Activated CD4-positive, alpha-beta T cell treated with anti-CD3 and anti-CD28 coated beads, Interleukin-2, amount 50 U/mL, for 16 hours (primary cell): ENCODE data around the gene COMT.

Source experiments
- DNase-seq: peaks from one replicate; pipeline ENCODE4 v3.0.0-alpha.2; 2020

COMT gene

DNA sequence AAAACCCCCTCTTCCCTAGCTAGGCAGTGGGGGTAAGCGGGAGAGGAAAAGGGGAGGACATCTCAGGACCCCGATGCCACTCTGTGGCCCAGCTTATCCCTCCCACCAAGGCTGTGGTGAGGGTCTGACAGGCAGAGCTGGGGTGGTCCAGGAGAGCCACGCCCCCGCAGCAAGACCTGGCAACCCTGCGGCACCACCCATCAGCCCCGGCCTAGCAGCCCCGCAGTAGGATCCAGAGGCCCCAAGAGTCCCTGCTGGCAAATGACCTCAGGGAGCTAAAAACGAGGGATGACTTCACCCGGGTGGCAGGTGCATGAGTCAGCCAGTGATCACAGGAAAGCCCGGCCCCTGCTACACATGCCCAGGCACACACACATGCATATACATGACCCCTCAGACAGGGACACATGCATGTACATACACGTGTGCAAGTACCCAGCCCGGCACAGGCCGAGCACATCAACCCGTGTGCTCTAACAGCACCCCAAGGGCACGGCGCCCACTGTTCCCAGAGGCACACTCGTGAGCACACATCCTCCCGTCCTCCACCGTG is 42.7 kb downstream of the COMT start:
- DNase-seq: no peak

DNA sequence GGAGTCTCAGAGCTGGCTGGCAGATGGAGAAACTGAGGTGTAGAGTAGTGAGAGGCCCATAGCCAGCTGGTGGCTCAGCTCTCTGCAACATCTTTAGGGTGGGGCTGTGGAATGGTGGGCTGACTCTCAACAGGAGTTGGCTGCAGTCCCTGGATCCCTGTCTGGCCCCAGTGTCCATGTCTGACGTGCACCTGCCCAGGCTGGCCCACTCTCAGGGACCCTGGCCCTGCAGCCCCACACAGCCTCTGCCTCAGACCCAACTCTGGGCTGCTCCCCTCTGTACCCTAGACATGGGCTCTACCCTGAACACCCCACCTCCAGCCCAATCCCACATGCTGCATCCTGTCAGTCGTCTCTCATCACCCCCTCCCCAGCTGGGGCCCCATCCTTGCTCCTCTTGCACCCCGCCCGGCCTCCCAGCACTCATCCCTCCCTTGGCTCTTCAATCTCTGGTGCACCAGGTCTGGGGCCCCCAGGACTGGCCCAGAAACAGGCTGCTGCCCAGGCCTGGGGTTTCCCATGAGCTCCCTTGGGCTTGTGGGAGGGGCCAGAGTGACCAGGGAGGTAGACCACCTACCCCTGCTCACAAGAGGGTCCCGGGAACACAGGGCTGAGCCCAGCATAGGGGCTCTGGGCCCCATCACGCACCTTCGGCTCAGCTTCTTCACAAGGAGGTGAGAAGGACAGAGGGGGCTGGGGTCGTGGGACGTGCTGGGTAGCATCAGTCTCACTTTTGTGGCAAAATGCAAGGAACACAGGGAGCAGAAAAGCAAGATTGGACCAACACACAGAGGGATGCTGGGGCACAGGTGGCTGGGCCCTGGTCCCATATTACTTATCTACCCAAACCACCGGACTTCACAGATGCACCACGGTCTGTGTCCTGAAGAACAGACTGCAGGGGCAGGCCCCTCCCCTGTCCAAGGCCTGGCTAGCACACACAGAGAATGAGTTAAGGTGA is 43.6 kb downstream of the COMT start:
- DNase-seq: no peak

DNA sequence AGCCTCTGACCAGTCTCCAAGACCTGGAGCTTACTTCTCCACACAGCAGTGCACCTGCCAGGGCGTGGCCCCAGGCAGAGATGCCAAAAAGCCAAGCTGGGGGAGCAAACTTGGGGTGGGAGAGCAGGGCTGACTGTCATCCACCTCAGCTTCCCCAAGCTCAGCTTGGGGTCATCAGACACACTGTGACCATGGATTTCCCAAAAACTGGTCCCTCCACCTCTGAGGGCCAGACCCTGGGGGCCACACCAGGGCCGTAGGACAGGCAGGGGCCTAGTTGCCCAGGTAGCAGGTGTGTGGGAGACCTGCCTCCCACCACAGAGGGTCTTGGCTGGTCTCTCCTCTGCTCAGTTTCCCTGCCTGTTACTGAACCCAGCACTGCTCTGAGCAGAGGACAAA is 44.4 kb downstream of the COMT start:
- no peak for DNase-seq

DNA sequence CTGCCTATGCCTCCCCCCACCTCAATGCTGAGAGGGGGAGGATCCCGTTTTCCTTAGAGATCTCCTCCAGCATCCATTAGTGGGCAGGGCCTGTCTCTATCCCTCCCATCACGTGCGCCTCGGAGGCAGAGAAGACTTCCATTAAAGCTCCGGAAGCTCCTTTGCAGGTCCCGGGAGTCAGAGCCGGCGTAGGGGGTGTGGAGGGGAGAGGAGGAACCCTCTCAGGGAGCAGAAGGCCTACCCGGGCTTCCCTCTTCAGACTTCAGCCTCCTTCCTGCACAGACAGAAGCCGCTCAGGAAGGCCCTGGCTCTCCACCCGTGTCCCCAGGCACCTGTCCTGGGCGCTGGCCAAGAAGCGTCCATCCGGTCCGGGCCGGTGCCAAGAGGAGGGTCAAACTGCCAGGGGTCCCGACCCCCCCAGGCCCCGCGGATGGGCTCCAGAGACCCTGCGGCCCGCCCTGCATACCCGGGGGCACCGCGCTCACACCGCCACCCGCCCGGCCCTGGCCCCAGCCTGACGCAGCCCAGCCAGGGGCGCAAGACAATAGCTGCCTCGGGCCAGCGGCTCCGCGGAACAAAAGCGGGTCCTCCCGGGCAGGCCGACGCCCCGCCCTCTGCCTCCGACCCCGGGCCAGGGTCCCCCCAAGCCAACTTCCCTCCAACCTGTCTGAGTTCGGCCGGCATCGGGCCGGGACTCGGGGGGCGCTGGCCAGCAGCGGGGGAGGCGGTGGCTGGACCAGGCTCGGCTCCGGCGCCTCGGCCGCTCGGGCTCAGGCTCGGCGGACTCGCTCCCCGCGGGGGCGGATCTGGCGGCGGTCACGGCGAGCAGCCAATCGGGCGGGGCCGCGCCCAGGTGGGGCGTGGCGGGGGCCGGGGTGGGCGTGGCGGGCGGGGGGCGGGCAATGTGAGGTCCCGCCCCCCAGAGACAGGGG is 45.1 kb downstream of the COMT start:
- DNase-seq: peak; percentile 54

DNA sequence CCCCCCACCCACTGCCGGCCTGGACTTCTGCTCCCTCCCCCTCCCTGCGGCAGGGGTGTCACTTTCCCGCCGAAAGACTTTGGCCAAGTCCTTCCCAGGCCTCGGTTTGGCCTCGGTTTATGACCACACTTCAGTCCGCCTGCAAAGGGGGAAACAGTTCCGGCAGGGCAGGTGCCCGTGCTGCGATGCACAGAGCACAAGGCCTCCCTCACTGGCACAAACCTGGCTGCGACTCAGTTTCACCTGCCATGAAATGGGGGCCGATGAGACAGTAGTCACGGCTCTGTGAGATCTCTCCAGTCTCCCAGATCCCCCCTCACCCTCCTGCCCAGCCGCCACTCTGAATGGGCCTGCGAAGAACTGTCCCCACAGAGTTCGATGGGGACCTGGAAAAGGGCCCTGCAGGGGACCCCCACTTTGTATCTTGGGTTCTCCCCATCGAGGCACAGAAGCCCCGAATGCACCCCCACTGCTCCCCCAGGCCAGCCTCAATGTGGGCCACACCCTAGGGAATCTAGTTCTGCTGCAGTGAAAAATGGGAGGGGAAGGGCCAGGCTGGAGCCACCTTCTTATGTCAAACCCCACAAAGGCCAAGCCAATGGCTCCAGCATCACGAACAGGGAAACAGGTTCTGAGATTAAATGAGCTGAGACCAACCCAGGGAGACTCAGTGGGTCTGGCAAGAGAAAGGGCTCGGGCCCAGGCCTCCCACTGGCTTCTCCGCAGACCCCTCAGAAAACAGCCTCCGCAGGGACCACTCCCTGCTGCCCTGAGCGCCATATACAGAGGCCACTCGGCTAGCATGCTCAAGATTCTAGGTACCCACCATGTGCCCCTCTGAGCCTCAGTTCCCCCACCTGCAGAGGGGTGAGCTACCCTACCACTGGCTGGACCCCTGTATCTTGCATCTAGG is 46.1 kb downstream of the COMT start:
- no peak for DNase-seq

DNA sequence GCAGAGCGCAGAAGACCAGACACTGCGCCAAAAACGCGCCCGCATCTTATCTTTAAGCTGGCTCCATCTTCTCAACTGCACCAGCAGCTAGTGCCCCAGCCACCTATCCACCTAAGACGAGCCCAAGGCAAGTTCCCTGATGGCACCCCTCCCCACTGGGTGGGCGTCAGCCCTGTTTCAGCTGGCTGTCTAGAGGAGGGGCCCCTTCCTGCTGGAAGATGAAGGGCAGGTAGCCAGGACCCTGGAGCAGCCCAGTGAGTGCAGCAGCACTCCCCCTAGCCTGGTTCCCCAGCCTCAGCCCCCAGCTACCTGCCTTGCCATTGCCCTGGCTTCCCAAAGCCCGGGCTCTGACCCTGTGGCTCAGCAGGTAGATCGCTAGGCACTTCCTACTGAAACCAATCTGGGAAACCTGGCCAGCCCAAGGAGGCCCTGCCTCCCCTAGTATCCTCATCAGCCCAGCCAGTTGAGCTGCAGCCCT is 46.8 kb downstream of the COMT start:
- DNase-seq: no peak

DNA sequence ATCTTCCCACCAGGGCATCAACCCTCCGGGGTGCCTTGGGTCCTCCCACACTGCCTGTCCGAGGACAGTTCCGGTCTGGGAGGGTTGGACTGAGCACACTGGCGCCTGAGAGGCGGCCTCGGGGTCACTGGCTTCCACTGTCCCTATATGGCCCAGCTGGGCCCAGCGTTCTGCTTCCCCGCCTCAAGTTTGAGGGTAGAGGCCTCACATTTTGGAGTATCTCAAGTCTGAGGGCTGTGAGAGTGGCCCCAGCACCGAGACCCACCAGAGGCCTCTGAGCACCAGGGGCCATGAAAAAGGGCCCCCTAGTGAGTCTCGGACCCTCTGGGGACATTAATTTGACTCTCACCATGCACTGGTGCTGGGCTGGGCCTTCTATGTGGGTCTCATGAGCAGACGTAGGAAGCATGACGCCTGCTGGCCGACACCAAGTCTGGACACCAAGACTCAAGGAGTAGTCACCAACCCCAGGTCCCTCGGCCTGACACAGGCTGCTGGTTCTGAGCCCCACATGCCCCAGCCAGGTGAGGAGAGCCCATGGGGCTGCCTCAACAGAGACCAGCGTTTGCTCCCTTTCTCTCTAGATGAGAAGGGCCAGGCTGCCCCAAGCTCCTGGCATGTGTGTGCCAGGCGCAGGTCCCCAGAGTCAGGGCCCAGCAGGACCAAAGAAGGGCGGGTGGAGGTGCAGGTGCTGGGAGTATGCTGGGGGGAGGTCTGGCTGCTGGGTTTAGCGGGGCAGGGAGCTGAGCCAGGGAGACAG is 47.6 kb downstream of the COMT start:
- no peak for DNase-seq

DNA sequence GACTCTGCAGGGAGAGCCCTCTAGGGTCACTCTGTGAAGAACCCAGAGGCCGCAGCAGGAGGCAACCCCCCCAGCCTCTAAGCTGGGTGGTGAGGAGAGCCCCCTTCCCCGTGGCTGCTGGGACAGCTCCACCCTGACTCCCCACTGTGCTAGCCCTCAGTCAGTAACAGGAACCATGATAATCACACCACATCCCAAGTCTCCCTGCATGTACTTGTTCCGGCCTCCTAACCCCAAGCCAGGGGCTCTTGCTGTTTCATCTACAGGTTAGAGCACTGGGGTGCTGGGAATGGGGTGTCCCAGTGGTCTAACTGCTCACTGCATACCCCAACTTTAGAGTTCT is 48.1 kb downstream of the COMT start:
- DNase-seq: no peak

DNA sequence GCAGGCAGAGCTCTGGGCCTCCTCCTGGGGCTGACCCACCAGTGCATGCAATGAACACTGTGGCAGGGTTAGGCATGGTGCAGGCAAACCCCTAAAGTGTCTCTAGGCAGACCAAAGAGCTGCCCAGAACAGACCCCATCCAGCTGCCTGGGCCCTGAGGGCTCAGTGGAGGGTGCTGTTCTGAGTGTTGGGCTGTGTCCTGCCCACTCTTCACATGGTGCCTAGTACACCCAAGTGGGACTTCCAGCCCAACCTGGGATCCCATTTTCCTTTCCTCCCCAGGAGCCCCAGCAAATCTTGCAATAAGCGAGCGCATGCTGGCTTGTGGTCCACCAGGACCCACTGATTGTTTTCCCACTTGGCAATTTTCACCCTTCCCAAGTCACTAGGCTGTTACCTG is 48.6 kb downstream of the COMT start:
- DNase-seq: no peak

DNA sequence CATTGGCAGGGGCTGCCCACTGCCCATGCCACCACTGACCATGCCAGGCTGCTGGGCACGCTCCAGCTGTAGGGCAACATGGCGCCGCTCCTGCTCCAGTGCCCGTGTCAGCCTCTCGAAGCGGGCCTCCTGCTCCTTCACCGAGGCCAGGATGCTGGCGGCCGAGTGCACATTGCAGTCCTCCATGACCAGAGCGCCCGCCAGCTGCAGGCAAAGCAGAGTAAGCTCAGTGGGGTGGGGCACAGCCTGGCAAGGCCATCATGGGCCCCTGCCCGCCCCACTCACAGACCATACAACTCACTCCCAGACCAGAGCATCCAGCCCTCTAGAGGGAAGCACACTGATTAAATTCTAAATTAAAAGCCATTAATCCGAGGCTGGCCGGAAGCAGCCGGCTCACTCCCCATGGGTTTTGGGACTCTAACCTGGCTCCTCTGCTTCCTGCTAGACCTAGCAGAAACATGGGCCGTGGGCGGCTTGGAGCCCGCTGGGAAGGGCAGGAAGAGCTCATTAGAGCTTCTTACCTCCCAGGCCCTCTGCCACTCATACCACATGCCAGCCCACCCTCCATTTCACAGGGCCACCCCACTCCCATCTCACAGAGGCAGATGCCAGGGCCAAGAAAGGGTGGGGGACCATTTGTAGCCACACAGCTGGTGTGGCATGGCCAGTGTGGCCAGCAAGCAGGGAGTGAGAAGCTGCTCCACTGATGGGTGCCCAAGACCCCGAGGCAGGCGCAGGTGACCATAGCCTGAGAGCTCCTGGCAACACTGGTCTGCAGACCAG is 49.2 kb downstream of the COMT start:
- DNase-seq: no peak

DNA sequence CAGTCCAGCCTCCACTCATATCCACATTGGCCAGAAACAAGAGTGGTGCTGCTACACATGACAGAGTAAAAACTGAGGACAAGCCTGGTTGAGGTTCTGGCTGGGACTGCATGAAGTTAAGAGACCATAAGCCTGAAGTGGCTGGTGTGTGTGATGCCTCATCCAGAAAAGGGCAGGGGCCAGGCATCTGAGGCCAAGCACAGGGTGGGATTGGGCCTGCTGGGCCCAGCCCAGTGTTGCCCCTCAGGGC is 49.7 kb downstream of the COMT start:
- no peak for DNase-seq

DNA sequence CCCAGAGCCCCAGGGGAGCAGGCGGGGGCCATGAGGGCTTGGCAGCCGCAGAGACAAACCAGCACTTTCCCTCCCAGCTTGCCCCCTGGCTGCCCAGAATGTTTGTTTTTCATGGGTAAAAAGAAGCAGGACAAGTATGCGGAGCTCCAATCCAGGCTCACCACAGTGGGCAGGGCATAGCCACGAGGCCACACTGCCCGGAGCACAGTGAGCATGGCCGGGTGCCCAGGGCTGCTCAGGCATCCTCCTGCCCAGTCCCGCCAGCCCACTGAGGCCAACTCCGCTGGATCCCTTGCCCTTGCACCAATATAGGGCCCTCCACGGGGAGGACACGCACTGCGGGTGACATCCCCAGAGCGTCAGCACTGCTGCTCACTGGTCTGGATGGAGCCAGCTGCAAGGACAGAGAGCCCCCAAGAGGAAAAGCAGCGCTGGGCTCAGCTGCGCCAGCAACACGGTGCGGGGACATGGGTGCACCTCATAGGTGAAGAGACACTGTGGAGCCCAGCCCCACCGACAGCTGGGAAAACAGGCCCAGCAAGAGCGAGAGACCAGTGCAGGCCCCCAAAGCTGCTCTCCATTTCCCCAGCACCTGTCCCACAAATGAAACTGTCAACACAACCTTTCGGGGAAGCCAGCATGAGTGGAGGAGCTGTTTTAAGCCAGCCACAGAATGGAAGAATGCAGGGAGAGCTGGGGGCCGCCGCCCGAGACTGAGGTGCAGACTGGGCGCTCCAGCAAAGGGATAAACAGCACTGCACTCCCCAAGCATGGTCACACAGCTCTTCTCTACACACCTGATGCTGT is 50.3 kb downstream of the COMT start:
- DNase-seq: no peak

DNA sequence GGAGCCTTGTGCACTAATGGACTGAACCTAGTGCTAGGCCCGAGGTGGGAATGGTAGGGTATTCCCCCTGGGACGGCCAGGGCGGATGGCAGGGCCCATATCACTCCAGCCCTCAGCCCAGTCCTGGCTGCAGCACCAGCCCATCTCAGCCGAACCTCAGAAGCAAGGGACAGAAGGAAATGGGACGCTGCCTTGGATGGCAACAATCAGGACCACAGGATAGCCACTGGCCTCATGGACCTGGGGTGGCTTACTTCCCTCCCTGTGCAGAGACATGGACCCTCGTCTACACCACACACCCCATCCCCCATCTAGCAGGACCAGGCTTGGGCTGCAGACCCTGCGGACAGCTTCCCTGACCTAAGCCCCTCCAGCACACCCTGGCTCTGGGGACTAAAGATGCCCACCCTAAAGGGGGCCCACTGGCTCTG is 50.9 kb downstream of the COMT start:
- no peak for DNase-seq

DNA sequence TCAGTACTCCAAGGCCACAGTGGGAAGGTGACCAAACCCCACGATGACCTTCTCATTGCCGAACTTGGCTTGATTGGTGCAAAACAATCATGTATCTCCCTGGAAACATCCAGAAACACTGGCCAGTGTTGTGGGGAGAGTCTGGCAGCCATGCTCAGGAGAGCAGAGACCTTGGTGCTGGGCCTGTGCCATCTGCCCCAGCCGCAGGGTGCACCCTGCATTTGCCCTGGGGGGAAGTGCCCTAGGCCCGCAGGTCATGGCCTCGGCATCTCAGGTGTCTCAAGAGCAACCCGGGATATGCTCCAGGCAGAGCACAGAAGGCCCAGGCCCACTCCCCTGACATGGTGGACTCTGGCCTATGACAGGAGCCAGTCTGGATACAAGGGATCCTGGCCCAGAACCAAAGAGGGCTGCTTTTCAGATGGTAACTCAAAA is 51.4 kb downstream of the COMT start:
- no peak for DNase-seq

DNA sequence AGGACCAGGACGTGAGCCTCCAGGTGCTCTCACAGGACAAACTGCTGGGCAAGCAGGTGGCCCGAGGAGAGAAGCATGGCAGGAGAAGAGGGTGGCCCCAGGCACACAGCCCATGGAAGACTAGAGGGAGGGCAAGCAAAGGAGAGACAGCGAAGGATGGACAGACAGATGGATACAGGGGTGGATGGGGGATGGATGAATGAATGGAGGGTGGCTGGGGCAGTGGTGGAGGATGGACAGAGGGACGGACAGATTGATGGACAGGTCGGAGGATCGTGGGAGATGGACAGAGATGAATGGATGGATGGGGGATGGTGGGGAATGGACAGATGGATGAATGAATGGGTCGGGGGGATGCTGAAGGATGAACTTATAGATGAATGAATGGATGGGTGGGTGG is 52.4 kb downstream of the COMT start:
- DNase-seq: no peak

DNA sequence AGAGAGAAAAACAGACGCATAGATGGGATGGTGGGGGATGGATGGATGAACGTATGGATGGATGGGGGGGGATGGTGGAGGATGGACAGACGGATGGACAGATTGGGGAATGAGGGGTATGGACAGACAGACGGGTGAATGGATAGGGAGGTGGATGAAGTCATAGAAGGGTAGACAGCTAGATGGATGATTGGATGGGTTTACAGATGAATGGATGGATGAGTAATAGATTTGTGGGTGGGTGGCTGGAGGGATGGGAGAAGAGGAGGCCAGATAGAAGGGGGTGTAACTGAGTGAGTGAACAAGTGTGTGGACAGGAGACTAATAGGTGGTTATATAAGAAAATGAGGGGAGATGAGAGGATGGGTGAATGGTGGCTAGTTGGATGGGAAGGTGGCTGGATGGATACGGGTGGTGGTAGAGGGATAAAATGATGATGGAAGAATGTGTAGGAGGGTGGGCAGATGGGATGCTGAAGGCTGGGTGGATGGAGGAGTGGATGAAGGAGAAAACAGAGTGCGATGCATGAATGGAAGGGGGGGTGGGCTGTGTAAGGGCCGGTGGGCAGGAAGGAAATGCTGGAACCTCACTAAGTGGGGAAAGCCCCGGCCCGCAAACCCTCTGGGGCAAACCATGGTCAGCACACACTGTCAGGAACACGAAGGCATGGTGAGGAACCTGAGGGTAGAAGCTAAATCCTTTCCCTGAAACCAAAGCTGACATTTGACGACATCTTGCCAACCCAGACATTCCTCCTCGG is 53.5 kb downstream of the COMT start:
- DNase-seq: no peak

DNA sequence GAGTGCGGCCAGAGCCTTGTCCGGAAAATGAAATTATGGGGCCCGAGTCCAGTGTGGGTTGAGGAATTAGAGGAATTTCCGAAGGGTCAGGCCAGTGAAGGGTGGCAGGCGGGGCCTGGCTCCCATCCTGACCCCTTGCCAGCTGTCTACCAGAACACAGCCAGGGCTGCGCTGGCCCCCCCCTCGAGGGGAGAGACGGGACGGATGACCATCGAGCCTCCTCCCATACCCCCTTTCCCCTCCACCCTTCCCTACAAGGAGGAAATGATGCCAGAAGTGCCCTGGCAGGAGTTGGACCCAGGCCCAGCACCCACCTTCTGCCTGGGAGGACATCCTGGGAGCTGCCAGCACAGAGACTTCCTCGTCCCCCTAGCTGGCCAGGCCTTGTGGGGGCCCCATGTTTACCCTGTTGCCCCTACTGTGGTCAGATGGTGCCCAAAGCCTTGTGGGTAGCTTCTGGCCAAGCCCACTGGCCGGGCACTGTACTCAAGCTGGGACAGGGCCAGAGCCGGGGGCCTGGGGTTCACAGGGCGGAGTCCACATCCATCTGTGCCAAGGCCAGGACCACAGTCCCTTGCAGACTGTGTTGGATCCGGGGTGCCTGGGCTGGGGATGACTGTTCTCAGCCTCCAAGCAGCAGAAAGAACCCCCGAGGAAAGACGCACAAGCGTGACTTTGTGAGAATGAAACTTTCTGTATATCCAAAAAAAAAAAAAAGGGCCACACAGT is 54.2 kb downstream of the COMT start:
- no peak for DNase-seq

DNA sequence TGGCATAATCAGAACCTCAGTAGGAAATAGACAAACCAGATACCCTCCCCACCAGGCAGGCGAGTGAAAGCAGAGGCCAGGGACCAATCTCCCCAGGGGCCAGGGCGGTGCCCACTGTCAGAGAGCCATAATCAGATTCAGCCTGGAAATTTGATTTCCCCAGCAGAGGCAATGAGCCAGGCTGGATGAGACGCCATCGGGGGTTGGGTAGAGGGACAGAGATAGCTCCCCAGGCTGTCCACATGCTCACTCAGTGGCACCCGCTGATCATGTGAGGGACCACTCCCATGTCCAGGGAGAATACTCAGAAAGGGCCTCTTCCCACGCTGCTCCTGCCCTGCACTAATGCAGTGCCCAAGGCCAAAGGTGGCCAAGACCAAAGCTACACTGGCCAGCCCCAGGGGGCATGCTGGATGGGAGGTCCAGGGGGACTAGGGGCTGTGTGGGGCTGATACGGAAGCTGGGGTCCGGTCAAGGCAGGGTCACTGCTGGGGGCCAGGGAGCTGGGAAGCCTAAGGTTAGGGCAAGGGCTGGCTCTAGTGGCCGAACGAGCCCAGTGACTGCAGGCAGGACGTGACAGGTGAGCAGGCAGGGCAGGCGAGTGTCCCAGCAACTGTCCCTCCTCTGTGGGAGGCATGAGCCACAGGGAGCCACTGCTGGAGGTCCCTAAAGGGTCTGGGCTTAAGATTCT is 55.3 kb downstream of the COMT start:
- no peak for DNase-seq
